Cortex of kidney (tissue), 1 donor: ENCODE data around the gene NIM1K.
"Not testable (repeated sequence)": the region's sequence is repeated elsewhere in the genome, so short reads cannot be mapped to it uniquely, and the experiment has no call there.

Experiments
- DNase-seq: peaks from one replicate; lab custom pipeline; 2025; lab: John Stamatoyannopoulos, UW

NIM1K gene

DNA sequence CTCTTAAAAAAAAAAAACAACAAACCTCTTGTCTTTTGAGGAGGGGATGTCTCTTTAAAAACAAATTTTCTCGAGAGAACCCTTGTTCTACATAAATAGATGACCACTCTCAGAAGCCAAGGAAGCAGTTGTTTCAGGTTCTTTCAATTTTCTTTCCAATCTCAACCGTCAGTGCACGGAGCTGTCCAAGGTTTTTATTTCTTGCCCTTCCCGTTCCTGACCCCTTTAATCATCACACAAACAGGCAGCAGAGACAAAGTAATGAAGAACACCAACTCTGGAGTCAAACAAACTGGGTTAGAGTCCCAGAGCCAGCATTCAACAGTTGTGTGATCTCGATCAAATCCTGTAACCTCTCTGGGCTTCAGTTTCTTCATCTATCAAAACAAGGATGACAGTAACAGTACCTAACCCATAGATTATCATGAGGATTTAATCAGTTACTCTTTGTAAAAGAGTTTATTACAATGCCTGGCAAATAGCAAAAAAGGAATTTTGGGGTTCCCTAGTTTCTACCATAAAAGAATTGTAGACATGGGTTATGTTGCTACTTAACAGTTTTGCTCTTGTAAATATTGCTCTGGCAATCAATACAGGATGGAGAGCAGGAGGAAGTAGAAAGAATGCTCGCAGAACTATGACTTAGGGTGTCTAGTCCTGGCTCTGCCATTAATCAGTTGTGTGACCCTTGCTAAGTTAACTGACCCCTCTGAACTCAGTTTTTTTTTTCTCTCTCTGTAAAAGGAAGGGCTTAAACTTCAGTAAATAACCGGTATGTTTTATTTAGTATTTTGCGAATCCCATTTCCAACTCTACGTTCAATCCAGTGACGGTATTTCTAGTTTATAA, 1.0 kb upstream of the NIM1K start:
- no peak for DNase-seq

DNA sequence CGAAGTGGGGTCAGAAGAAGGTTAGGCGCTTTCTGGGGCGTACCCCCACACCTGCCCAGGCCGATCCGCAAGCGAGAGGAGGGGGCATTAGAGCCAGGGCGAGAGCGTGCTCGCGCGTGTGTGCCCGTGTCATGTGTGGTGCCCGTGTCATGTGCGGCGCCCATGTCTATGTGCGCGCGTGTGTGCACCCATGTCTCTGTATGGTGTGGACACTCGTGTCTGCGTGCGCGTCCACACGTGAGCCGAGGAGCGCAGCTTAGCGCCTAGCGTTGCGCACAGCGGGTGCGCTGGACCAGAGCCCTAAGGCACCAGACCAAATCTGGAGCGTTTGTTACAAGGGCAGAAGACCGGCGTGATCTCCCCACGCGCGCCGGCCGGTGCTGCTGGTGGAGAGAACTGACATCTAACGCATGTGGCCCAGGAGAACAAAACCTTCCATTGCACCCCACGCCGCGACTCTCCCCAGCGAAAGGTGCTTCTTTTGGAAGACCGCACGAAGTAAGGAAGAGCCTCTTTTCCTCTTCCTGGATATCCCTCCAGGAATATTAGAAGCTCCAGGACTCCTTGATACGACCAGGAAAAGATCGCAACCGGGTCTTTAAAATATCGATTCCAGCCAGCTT, 644 bp downstream of the NIM1K start:
- DNase-seq = no peak

DNA sequence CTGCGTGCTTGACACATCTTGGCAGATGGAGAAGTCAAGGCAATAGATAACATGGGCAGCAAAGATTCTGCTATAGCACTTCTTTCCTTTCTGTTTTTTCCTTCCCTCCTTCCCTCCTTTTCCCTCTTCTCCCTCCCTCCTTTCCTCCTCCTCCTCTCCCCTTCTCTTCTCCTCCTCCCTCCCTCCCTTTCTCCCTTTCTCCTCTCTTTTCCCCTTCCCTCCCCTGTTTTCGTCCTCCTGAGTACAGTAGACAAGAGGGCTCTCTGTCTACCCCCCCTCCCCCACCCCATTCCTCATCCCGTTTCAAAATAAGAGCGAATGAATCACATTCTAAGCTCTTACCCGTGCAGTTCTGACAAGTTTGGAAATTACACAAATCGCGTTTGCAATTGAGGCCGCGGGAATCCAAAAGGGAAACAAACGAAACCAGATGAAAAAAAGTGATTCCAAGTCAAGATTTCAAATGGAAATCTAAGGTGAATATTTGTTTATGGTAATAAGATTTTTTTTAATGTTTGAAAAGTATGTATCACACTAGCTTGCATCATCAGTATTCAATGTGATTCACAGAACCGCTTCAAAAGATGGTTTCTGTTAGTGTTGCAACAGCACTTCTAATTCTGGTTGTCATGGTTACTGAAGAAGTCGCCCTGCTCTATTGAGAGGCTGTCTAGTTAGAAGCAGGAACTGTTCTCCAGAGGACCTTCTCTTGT, 1.3 kb downstream of the NIM1K start:
- no peak for DNase-seq

DNA sequence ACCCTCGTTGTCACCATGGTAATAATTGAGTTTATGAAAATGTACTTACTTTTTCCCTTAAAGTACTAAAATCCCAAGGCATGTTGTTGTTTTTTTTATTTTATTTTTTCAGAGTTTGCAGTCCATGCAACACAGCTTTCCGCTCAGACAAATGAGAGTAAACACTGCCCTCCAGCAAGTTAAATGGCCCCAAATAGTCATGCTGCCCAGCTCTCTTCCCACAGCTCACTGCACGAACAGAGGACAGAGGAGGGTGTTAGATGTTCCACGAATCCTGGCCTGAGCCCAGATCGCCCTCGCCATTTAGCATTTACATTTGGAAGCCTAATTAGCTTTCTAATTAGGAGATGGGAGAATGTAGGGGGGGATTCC, 1.9 kb downstream of the NIM1K start:
- no peak for DNase-seq

DNA sequence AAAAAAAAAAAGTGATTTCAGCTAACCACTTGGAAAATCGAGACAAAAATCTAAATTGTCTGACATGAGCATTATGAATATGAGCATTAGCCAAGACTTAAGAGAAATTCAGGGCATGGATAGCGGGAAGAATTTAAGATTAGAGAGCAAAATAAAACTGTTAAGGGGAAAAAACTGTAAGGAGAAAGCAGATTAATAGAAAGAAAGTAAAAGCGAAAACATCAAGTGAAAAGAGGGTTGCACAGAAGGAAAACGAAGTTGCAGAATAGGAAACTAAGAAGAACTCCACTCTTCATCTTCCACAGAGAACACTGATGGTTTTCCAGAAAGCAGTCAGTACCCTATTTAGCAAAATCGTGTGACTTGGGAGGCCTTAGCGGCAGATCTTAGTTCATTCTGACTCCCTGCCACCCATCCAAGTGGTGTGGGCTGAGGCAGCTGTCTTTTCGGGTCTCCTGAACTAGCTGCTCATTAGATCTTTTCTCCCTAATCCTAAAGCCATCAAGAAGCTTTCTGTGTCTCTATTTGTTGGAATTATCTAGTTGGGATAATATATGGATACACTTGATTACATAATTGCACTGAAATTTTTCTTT, 3.7 kb downstream of the NIM1K start:
- DNase-seq = no peak

DNA sequence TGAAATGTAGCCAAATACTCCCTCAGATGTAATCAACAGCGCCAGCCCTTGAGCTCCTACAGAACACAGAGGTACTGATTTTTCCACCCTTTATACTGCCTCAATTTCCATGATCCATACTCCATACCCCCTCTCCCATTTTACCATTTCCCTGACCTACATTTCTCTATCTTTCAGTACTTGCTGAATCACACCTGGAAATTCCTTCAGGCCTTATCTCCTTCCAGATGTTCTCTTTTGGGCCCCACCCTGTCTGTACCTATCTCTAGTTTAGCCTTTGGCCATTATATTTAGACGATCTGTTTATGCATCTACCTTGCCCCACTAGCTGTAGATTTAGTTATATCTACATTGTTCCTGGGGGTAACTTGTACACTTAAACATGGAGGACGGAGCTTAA, 5.5 kb downstream of the NIM1K start:
- DNase-seq = no peak

DNA sequence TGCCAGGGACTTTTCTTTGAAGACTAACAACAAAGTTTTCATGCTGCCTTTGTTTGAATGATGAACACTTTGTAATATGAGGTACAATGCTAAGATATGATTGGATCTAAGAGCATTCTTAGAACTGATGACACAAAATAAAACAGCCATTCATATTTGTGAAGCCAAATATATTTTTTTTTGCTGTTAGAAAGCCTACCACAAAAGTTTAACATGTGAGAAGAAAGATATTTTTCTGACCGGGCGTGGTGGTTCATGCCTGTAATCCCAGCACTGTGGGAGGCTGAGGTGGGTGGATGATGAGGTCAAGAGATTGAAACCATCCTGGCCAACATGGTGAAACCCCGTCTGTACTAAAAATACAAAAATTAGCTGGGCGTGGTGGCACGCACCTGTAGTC, 9.4 kb downstream of the NIM1K start:
- DNase-seq = not testable (repeated sequence)

DNA sequence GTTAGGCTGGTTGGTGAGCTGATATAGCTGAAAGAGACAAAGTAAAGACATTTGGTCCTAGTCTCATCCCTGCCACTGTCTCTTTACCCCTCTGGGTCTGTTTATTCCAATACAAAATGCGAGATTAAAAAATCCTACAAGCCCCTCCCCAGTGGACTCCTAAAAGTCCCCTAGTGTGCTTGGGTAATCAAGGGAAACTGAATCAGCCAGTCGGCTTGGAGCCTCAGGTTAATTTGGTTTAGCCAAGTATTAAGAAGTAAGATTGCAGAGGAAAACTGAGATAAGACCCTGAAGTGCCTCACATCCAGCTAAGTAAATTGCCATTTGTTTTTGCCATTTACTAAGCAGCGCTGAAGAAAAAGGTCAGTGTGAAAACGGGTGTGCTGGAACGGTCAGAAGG, 10.4 kb downstream of the NIM1K start:
- DNase-seq = no peak

DNA sequence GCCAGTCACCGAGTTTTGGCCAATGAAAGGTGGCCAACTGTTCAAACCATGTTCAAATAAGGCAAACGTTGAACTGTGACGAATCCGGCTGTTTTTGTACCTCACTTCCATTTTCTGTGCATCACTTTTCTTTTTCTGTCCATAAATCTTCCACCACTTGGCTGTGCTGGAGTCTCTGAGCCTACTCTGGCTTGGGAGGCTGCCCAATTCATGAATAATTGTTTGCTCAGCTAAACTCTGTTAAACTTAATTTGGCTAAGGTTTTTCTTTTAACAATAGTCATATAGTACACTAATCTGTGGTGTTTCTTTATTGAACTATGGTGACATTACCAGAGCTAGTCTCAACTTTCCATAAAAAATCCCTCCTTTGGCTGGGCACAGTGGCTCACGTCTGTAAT, 11.3 kb downstream of the NIM1K start:
- no peak for DNase-seq

DNA sequence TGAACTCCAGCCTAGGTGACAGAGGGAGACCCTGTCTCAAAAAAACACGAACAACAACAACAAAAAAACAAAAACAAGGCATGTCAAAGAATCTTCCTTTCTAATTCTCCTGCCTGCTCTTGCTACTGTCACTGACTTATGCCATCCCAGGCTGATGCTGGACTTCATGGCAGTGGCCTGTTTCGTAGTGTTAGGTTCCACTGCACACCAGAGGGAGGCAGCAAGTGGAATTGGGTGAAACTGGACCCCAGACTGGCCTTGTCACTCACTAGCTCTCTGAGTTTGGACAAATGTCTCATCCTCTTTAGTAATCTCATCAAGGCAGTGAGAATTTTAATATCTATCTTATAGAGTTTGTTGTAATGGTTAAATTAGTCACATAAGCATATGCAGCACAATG, 12.9 kb downstream of the NIM1K start:
- no peak for DNase-seq

DNA sequence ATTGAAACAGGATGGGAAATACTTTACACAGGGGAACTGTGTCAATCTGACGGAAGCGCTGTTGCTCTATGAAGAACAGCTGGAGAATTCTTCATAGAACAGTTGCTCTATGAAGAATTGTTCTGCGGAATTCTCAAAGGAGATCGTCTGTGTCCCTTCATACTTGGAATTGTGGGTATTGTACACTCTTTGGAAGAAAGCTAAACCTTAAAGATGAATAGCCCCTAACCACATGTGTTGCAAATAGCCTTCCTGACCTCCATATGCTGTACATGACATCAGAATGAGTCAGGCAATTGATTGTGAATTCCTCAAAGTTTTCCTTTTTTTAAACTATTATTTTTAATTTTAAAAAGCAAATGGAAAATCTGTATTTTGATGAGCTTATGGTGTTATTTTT, 15.6 kb downstream of the NIM1K start:
- no peak for DNase-seq

DNA sequence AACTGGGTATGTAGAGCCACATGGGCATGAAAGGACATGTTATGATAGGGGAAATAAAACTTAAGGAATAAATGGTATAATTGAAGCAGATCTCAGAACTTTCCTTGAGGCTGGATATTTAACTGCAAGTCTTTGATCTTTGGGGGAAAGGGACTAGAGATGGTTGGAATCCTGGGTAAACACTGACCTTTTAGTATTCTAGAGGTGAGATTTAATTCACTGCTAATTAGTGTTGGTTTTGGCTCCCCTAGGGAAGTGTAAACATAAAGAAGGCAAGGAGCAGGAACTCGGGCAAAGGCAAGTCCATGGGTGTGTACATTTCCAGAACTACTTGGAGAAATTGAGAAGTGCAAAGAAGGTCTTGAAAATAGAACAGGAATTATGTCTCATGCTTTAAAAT, 16.6 kb downstream of the NIM1K start:
- DNase-seq = no peak

DNA sequence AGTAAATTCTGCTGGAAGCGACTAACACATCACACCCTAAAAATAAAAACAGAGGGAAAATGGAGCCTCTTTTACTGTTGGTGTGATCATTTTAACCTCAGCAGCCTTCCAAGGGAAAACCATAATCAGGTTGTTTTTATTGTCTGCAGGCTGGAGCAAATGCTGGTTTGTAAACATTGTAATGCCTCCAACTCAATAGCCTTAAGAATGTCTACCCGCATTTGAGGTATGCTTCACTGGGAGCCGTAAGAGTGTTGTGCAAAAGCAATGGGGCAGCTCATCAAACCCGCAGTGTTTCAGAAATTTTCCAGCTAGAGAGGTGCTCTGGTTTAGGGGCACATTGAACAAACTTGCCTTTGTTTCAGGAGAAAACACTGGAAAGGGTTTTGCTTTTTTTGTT, 17.0 kb downstream of the NIM1K start:
- DNase-seq = no peak

DNA sequence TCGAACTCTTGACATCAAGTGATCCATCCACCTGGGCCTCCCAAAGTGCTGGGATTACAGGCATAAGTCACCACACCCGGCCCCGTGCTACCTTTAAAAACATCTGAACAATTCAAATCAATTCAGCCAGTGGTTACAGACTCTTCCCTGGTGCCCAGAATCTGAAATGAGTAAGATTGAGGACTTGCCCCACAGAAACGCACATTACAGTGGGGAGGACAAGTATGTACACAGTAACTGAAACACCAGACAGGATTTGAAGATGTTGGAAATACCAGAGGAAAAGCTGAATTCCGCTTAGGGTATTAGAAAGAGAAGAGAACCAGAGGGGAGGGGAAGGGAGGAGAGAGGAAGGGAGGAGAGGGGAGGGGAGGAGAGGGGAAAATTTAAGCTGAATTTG, 17.8 kb downstream of the NIM1K start:
- DNase-seq = no peak

DNA sequence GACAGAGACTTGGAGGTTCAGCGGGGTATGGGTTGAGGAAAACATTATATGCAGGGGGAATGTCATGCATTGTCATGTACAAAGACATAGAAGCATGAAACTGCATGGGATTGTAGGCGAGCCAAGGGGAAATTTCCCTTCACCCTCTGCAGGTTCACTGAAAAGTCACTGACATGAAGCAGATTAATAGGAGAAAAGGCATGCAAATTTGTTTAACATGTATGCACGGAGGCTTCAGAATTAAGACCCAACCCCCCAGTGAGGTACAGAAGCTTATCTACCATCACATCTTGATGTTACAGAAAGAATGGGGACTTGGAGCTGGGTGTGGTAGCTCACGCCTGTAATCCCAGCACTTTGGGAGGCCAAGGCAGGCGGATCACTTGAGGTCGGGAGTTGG, 18.5 kb downstream of the NIM1K start:
- no peak for DNase-seq

DNA sequence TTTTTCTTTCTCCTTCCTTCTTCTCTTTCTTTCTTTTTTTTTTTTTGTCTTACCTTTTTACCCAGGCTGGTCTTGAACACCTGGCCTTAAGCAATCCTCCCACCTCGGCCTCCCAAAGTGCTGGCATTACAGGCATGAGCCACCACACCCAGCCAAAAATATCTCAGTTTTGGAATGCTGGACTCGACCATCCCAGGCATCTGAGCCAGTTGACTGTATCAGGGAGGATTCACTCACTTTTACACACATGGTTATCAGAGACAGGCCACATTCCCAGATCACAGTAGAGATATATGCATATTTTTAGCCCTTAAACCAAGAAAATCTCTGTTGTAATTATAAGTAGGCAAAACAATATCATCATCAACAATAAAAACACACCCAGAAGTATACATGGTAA, 21.9 kb downstream of the NIM1K start:
- DNase-seq = no peak

DNA sequence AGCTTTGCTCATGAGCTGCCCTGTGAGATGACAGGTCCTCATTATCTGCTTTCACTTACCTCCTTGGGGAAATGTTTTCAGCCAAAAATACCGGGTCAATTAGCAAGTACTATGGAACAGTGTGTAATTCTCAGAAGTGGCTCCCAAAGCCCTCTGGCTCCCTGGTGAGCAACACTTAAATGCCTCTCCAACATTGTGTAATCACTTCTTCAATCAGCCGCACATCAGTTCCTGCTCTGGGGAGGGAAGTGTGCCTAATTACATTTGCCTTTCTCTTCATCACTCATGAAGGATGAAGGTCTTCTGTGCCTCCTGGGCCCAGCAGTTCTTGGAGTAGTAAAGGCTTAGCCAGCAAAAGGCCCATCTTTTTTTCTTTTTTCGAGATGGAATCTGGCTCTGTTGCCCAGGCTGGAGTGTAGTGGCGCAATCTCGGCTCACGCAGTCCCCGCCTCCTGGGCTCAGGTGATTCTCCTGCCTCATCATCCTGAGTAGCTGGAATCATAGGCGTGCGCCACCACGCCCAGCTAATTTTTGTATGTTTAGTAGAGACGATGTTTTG, 23.1 kb downstream of the NIM1K start:
- DNase-seq = no peak

DNA sequence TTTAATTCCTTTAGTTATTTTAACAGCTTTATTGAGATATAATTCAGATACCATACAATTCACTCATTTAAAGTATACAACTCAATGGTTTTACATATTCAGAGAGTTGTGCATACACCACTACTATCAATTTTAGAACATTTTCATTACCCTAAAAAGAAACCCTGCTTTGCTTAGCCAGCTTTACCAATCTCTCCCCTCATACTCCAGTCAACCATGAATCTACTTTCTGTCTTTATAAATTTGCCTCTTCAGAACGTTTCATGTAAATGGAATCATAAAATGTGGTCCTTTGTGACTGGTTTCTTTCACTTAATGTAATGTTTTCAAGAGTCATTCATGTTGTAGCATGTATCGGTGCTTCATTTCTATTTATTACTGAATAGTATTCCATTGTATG, 24.9 kb downstream of the NIM1K start:
- no peak for DNase-seq

DNA sequence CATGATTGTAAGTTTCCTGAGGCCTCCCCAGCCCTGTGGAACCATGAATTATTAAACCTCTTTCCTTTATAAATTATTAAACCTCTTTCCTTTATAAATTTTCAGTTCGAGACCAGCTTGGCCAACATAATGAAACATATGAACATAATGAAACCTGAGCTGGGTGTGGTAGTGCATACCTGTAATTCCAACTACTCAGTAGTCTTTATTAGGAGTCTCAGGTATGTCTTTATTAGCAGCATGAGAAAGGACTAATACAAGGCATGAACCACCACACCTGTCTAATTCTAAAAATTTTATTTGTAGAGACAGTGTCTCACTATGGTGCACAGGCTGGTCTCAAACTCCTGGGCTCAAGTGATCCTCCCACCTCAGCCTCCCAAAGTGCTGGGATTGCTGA, 27.1 kb downstream of the NIM1K start:
- DNase-seq = no peak

DNA sequence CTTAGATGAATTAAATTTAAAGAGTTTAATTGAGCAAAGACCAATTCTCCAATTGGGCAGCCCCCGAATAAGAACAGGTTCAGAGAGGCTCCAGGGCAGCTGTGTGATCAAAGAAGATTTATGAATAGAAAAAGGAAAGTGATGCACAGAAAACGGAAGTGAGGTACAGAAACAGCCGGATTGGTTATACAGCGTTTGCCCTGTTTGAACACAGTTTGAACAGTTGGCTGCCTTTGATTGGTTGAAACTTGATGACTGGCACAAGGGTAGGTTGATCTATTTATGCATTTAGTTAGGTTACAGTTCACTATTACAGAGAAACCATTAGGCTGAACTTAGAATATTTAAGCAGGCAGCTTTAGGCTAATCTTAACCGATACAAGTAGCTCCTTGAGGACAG, 29.5 kb downstream of the NIM1K start:
- no peak for DNase-seq

DNA sequence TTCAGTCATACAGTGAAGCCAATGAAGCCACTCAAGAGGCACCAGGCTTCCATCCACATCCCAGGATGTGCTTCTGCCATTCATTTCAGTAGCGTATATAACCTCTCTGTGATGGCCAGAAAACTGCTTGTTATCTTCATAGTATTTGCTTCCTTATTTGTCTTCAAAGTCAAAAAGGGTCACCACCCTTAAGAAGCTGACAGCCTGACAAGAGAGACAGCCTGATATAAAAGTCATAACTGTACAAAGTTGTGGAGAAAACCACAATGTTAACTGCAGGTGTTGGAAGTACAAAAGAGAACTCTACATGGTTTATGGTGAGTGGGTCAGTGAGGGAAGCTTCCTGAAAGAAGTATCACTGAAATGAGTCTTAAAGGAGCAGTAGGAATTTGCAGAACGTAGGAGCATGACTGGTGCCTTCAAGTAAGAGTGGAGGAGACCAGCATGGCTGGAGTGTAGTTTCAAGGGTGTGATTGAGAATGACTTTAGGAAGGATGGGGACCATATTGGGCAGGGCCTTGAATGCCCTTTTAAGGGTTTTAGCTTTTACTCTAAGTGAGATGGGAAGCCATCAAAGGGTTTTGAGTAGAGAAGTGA, 33.7 kb downstream of the NIM1K start:
- DNase-seq = no peak

DNA sequence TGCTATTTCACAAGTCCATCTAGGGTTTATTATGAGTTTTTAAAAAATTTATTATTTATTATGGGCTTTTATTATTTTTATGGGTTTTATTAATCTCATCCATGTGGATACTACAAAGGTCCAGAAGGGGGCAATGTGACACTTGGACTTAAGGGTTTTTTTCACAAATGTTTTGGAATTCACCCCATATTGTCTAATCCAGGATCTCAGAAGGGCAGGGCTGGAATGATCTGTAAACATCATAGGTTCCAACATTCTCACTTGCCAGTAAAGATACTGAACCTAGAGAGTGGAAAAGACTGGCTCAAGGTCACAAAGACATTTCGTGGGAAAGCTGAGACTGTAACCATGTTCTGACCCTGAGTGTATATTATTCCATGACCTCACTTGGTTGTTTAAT, 35.6 kb downstream of the NIM1K start:
- DNase-seq = no peak
